Measurements from ENCODE around the gene LGI1.
"Not testable (repeated sequence)": the region's sequence is repeated elsewhere in the genome, so short reads cannot be mapped to it uniquely, and the experiment has no call there.

LGI1 gene

GRCh38 chr10:93797825-93798224 lies 40.1 kb downstream of the LGI1 start:
- DNase-seq = no peak

GRCh38 chr10:93799155-93799708 lies 41.5 kb downstream of the LGI1 start:
- no peak for DNase-seq
- intact Hi-C loops (cut with DNase I) = no loop called here

More at GRCh38 chr10:93797825-93798224, 40.1 kb downstream of the LGI1 start:
- intact Hi-C loops (cut with DNase I) = no loop called here

GRCh38 chr10:93804200-93804599 lies 46.5 kb downstream of the LGI1 start:
- no peak for DNase-seq
- intact Hi-C loops (cut with DNase I) = no loop called here

GRCh38 chr10:93806903-93807302 lies 49.2 kb downstream of the LGI1 start:
- no peak for DNase-seq
- intact Hi-C loops (cut with DNase I) = no loop called here

- DNase-seq = no peak
- intact Hi-C loops (cut with DNase I) = no loop called here
Observed at GRCh38 chr10:93807371-93807770, 49.6 kb downstream of the LGI1 start.

GRCh38 chr10:93812659-93813338 lies 55.1 kb downstream of the LGI1 start:
- DNase-seq = no peak
- intact Hi-C loops (cut with DNase I) = loop anchor here (10.0 kb wide), 1 partner anchor 58 kb away; the partner anchor contains the start of gene LGI1

- intact Hi-C loops (cut with DNase I) = loop anchor here (10.0 kb wide), 1 partner anchor 59 kb away; the partner anchor contains the start of gene LGI1
Observed at GRCh38 chr10:93813507-93814465, 56.0 kb downstream of the LGI1 start.

GRCh38 chr10:93815304-93816096 lies 57.8 kb downstream of the LGI1 start:
- DNase-seq = peak in 5 of 10 donors; percentile 7 to 69 (median 10)
- intact Hi-C loops (cut with DNase I) = loop anchor here (1.0 to 10.0 kb wide), 2 partner anchors 61 to 113 kb away; partner anchors contain the start of genes FRA10AC1 and LGI1

More at GRCh38 chr10:93813507-93814465, 56.0 kb downstream of the LGI1 start:
- DNase-seq = peak in 9 of 10 donors; percentile 19 to 92 (median 57)

GRCh38 chr10:93816123-93816747 lies 58.5 kb downstream of the LGI1 start:
- intact Hi-C loops (cut with DNase I) = loop anchor here (1.0 to 10.0 kb wide), 2 partner anchors 61 to 114 kb away; partner anchors contain the start of genes FRA10AC1 and LGI1
- DNase-seq = peak; percentile 44 to 94 (median 72)

GRCh38 chr10:93818086-93818485 lies 60.4 kb downstream of the LGI1 start:
- DNase-seq = no peak
- intact Hi-C loops (cut with DNase I) = loop anchor here (10.0 kb wide), 1 partner anchor 63 kb away; the partner anchor contains the start of gene LGI1

- no peak for DNase-seq
- intact Hi-C loops (cut with DNase I) = loop anchor here (10.0 kb wide), 1 partner anchor 65 kb away; the partner anchor contains the start of gene LGI1
Observed at GRCh38 chr10:93819520-93819919, 61.8 kb downstream of the LGI1 start.

- intact Hi-C loops (cut with DNase I) = no loop called here
Observed at GRCh38 chr10:93820434-93820833, 62.7 kb downstream of the LGI1 start.

GRCh38 chr10:93821051-93821772 lies 63.5 kb downstream of the LGI1 start:
- intact Hi-C loops (cut with DNase I) = no loop called here
- no peak for DNase-seq

More at GRCh38 chr10:93820434-93820833, 62.7 kb downstream of the LGI1 start:
- no peak for DNase-seq

GRCh38 chr10:93826355-93826754 lies 68.6 kb downstream of the LGI1 start:
- intact Hi-C loops (cut with DNase I) = no loop called here

GRCh38 chr10:93827056-93827804 lies 69.5 kb downstream of the LGI1 start:
- no peak for DNase-seq
- intact Hi-C loops (cut with DNase I) = no loop called here

More at GRCh38 chr10:93826355-93826754, 68.6 kb downstream of the LGI1 start:
- no peak for DNase-seq

GRCh38 chr10:93831065-93831464 lies 73.3 kb downstream of the LGI1 start:
- intact Hi-C loops (cut with DNase I); DNase-seq: not testable (repeated sequence)

- DNase-seq = no peak
- intact Hi-C loops (cut with DNase I) = no loop called here
Observed at GRCh38 chr10:93835770-93836169, 78.0 kb downstream of the LGI1 start.

GRCh38 chr10:93837822-93838221 lies 80.1 kb downstream of the LGI1 start:
- no peak for DNase-seq
- intact Hi-C loops (cut with DNase I) = no loop called here
